ENCODE measurements around the gene SV2C.

DNA sequence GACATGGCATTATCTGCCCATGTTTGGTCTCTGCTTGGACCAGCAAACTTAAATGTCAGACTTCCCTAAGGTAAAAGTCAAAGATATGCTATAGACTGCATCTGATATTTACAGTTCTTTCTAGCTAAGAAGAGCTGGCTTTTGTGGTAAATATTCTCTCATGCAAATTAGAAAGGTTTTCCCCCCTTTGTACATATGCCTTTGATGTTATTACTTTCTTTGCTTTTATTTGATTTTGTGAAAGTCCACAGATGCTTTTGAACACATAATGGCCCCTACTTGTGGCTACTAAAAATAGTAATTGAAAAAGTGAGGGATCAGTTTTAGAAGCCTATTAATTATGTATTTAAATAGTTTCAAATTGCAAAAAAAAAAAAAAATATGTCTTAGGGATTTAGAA lies 104.2 kb downstream of the SV2C start:
- TF ChIP-seq CTCF (optimal IDR thresholded peaks at IDR 0.05 in 1 of 3, IDR thresholded peaks at IDR 0.05 in 1 of 3, conservative IDR thresholded peaks at IDR 0.05 in 1 of 3; ENCODE audit: extremely low read depth in 1 of 3, insufficient read depth in 2 of 3, low read length in 3 of 3) (no peak), EZH2 (IDR thresholded peaks at IDR 0.05; ENCODE audit: low read length) (no peak)

Measured in keratinocyte (primary cell).